AML-193 (cell line): Measurements from ENCODE around the gene SCYGR6.

Experiments
- DNase-seq, 2 experiments: peaks; one replicate each; lab custom pipeline; 2025; lab: John Stamatoyannopoulos, UW

Gene SCYGR6

DNA sequence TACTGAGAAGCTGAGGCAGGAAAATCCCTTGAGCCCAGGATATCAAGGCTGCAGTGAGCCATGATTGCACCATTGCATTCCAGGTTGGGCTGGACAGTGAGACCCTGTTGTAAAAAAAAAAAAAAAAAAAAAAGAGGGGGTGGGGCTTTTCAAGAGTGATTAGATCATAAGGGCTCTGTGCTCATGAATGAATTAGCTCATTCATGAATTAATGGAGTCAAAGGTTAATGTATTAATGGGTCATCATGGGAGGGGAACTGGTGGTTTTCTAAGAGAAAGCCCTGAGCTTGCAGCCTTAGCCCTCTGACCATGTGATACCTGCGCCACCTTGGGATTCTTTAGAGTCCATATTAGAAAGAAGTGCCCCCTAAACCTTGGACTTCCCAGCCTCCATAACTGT lies 11.3 kb downstream of the SCYGR6 start:
- no peak for DNase-seq

DNA sequence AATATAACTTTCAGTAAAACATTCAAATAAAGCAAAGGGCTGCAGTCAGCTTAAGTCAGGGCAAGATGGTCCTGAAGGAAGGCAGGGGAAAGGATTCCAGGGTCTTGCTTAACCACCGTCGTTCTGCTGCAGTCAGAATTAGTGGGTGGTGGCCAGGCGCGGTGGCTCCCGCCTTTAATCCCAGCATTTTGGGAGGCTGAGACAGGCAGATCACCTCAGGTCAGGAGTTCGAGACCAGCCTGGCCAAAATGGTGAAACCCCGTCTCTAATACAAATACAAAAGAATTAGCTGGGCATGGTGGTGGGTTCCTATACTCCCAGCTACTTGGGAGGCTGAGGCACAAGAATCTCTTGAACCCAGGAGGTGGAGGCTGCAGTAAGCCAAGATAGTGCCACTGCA lies 13.6 kb downstream of the SCYGR6 start:
- DNase-seq, result no peak

DNA sequence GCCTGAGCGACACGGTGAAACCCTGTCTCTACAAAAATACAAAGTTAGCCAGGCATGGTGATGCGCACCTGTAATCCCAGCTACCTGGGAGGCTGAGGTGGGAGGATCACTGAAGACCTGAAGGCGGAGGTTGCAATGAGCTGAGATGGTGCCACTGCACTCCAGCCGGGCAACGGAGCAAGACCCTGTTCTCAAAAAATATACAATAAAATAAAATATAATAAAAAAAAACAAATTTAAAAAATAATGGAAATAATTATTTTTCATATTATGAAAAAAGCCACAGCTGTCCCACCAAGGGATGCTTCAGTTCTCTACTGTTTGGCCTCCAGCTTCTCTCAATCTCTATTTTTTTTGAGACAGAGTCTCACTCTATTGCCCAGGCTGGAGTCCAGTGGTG lies 17.2 kb downstream of the SCYGR6 start:
- DNase-seq, result no peak

DNA sequence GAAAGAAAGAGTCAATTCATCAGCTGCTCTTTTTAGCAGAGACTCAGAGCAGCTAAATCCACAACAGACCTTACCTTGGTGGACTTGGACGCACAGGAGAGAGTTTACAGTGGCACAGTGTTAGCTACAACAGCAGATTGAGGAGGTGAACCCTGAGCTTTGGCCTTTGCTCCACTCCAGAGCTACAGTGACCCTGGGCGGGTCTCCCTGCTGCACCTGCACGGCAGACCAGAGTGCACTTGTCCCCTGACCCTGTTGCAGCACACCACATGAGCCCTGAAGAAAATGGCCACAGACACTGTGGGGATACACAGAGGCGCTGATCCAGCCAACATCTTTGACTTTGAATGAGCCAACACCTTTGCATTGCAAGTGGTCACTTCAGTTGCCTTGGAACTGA lies 17.7 kb downstream of the SCYGR6 start:
- DNase-seq, result no peak

DNA sequence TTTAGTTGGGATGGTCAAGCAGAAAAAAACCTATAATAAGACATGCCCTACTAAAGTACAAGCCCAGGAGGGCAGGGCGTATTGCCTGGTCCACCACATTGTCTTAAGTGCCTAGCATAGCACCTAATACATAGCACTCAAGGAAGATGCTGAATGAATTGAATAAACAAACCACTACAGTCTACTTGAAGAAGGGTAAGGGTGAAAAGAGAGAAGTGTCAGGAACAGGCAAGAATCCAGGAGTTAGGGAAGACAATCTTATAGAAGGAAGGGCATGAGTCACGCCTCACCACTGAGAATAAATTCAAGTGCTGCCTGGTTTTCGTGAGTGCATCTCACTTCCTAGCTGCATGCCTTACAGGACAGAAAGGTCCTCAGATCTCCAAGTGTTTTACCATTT lies 20.6 kb downstream of the SCYGR6 start:
- DNase-seq, result no peak

DNA sequence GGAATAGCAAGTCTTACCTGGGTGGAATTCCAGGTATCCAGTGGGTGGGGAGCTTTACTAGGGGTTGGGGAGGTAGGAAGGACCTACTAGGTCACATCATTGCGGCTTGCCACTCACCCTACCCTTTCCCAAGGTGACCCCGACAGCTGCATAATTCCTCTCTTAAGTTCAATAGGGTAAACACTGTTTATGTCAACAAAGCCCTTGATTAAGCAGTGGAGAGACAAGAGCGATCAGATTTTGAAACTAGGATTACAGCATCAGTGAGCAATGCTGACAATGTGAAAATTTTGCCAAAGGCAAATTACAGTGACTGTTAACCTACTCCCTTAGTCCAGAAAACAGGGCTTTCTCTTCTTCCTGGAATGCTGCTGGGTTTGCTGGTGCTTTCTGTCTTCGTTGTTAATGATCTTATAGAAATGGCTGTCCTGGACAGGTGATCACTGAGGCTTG lies 21.3 kb downstream of the SCYGR6 start:
- no peak for DNase-seq

DNA sequence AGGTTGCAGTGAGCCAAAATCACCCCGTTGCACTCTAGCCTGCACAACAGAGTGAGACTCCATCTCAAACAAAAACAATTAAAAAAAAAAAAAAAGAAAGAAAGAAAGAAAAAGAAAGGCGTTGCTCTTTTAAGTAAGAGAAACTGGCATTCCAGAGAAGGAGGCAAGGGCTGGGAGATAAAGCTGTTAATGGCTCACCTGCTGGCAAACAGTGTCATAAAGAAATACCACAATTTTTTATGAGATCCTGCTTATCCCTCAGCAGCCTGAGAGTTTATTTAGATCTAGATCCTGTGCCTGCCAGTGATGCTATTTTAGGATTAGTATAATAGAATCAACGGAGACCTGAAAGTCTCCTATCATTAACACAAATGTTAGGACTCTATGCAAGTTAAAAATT lies 23.0 kb downstream of the SCYGR6 start:
- DNase-seq, result no peak

DNA sequence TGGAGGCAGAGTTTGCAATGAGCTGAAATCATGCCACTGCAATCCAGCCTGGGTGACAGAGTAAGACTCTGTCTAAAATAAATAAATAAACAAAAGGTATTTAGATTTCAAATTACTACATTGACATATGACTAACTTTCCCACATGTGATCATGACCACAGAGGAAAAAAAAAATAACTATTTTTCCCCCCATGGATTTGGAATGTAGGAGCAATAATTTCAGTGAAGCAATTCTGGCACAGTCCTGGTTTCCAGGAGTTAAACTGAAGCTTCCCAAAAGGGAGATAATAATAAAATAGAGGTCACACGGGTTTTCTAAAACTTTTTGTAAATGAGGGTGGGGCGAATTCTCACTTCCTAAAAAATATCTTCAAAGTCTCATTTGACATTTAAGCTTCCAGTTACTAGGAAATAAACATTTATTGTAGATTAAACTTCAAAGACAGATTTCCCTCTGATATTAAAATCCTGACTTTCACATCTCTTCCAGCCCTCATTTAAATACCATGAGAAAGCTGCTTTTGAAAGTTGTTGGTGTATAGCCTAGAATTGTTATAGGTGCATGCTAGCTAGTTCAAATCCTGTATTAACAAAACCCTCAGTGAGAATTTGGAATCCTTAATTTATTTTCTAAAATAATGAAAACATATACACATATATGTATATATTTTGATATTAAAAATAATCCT lies 27.4 kb downstream of the SCYGR6 start:
- DNase-seq, result no peak

DNA sequence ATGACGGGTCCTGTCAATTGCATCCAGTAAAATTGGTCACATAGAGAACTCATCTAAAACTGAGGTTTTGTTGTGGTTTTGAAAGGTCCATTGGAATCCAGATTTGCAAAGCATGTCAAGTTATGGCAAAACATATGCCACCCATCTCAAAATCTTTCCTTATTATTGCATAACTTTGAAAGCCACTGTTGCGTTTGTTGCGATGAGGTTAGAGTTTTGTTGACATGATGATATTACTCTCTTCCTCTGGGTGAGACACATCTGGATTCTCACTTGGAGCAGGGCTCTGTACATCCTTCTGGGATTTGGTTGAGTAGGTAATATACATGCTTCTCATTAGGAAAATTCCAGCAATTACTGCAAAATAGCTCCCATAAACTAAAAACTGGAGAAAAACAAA lies 37.4 kb downstream of the SCYGR6 start:
- DNase-seq, result no peak

DNA sequence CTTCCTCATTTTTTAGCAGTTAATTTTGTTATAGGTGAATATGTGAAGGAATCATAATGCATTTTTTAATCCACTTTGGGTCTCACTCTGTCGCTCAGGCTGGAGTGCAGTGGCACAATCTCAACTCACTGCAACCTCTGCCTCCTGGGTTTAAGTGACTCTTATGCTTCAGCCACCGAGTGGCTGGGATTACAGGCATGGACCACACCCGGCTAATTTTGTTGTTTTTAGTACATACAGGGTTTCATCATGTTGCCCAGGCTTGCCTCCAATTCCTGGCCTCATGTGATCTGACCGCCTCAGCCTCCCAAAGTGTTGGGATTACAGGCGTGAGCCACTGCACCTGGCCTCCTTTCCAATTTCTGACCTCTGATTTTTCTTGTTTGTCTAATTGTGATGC lies 40.3 kb downstream of the SCYGR6 start:
- DNase-seq, result no peak

DNA sequence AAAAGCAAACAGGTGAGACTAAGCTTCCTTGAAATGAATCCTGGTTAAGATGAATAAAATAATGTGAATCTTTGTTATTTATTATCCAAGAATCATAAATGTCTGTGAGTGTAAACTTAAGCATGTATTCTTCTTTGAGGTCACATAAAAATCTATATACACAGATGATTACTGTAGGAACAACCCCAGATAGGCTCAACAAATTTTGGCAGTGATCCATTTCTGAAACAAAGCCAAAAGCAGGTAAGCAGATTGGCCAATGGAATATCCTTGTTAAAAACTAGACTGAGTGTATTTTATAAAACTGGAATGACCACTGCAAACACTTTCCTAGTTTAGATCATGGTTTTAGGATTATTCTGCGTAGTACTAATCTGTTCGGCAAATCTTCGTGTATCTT lies 46.6 kb downstream of the SCYGR6 start:
- DNase-seq, result no peak

DNA sequence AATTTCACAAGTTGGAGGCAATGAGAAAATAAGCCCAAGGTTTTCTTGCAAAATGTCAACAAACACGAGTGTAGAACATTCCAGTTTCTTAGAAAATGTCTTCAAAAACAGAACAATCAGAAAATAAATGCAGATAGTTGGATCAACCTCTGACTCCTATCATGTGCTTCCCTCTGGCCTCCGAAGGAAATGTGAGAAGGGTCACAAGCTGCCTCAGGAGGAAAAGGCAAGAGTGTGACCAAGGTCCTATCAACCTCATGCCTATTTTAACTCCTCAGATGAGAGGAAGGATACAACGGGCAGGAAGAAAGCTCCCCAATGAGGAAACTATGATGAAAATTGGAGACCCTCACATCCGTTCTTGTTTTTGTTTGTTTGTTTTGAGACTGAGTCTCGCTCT lies 50.1 kb downstream of the SCYGR6 start:
- DNase-seq, result no peak
